Stimulated activated CD8-positive, alpha-beta memory T cell treated with anti-CD3 and anti-CD28 coated beads, Interleukin-15, amount 100 ng/mL, for 48 hours (primary cell): ENCODE data around the gene NCKAP5L.
"Not testable (repeated sequence)": the region's sequence is repeated elsewhere in the genome, so short reads cannot be mapped to it uniquely, and the experiment has no call there.

Experiments
- DNase-seq, 2 donors: peaks; one replicate each; pipeline ENCODE4 v3.0.0-alpha.2; 2020; ENCODE audit warnings: low read depth in 2 of 2

NCKAP5L gene

GRCh38 chr12:49779581-49779980 is 48.6 kb downstream of the NCKAP5L start:
- no peak for DNase-seq

DNA sequence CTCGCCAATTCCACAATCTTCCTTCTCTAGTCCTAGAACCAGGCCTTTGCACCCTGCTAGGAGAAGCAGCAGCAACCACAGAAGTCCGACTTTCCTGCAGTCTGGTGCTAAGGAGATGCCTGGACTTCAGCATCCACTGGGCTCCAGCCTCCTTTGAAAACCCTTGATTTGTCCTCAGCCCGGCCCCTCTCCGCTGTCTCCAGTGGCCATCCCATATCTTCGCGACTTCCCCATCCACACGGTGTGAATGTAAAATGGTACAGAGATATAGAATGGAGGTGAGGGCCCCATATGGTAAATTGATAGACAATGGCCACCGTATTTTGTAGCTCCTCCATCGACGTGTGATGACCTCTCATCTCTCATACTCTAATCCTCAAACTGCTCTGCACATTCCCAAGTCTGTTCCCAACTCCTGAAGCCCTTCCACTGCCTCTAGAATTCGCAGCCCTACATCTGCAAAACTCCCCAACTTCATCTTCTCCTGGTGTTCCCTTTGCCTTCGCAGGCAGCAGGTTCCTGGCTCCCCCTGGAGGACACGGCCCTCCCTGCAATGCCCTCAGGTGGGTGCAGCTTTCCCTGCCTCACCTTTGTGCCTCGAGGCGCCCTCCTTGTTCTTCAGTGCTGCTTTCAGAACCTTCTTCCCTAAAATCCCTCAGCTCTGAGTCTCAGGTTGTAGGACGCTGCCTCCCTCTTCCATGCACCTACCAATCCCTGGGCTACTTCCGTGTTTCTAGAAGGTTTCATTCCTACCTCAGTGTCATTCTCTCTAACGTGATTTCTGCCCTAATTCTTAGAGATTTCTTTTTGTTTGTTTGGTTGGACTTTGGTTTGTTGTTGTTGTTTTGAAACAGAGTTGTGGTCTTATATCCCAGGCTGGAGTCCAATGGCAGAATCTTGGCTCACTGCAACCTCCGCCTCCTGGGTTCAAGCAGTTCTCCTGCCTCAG is 50.1 kb downstream of the NCKAP5L start:
- DNase-seq, result peak; percentile 45 to 55

DNA sequence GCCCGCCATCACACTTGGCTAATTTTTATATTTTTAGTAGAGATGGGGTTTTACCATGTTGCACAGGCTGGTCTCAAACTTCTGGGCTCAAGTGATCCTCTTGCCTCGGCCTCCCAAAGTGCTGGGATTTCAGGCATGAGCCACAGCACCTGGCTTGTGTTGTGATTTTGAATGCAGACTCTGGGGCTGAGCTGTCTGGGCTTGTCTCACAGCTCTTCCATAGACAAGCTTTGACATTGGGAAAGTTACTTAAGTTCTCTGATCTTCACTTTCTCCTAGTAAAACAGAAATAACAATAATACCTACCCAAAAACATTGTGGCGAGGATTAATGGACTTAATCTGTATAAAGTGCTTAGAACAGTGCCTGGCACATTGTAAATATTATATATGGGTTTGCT is 50.9 kb downstream of the NCKAP5L start:
- DNase-seq, result no peak

DNA sequence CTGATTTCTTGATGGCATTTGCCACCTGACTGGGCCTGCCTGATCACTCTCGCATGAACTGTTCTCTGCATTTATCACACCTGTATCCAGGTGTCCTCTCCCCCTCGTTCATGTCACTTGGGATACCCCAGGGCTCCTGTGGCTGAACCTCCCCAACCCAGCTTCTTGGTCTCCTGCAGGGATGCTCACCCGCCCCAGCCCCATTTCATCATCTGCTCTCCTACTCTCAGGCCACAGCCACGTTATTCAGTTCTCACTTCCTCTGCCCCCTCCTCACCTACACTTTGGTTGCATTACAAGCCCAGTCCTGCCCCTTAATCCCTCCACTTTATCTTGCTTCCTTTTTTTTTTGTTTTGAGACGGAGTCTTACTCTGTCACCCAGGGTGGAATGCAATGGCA is 51.4 kb downstream of the NCKAP5L start:
- DNase-seq, result no peak

DNA sequence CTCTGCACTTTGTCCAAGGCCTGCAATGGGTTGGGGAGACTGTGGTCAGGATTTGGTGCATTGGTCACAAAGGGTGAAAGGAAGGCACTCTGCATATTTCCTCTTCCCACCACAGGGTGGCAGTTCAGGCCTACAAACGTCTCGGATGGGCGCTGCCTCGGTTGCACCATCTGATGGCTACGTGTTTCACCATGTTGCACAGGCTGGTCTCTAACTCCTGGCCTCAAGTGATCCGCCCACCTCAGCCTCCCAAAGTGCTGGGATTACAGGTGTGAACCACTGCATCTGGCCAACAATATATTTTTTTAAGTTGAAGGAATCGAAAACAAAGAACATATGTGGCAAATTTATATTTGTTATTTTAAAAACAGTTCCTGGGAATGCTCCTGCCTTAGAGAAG is 51.8 kb downstream of the NCKAP5L start:
- DNase-seq, result peak; percentile 34 to 48

- not testable (repeated sequence) for DNase-seq
Measured at GRCh38 chr12:49773102-49773501, 55.1 kb downstream of the NCKAP5L start.

DNA sequence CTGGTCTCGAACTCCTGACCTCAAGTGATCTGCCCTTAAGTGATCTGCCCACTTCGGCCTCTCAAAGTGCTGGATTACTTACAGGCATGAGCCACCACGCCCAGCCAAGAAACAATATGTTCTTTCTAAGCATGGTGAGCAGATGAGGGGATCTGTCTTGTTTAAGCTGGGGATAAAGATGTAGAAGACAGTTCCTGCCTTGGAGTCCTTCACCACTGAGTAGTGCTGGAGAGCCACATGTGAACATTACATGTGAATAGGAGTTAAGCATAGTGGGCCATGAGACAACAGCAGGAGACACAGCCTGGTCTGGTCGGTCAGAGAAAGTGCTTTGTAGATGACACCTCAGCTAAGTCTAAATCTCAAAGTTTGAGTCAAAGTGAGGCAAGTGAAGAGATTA is 60.9 kb downstream of the NCKAP5L start:
- DNase-seq, result no peak

DNA sequence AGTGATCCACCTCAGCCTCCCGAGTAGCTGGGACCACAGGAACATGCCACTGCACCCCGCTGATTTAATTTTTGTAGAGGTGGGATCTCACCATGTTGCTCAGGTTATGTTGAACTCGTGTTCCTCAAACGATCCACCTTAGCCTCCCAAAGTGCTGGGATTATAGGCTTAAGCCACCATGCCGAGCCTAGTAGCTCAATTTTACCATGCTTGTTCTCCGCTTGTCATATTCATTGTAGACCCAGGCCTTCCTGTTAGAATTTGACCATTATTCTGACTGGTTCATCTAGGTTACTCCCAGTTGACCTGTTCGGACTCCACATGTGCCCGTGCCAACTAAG is 62.1 kb downstream of the NCKAP5L start:
- no peak for DNase-seq

GRCh38 chr12:49764126-49764525 is 64.1 kb downstream of the NCKAP5L start:
- no peak for DNase-seq

- DNase-seq, result peak; percentile 64 to 65
Measured at GRCh38 chr12:49763006-49763591, 65.1 kb downstream of the NCKAP5L start.

DNA sequence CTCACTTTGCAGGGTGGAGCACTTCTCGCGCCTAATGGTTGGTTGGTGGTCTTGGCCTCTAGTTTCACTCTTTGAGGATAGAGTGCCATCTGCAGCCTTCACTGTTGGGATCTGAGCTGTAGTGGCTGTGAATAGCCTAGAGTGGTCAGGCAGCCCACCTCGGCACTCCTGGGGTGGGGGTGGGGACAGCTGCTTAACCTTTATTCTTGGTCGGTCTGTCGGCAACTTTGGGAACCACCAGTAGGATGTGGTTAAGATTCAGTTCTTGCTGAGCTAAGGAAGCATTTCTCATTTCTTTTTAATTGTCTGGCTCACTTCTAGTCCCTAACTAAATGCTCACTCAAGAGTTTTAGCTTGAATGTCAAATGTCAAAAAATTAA is 65.8 kb downstream of the NCKAP5L start:
- DNase-seq, result peak in 1 of 2 donors; percentile 21

DNA sequence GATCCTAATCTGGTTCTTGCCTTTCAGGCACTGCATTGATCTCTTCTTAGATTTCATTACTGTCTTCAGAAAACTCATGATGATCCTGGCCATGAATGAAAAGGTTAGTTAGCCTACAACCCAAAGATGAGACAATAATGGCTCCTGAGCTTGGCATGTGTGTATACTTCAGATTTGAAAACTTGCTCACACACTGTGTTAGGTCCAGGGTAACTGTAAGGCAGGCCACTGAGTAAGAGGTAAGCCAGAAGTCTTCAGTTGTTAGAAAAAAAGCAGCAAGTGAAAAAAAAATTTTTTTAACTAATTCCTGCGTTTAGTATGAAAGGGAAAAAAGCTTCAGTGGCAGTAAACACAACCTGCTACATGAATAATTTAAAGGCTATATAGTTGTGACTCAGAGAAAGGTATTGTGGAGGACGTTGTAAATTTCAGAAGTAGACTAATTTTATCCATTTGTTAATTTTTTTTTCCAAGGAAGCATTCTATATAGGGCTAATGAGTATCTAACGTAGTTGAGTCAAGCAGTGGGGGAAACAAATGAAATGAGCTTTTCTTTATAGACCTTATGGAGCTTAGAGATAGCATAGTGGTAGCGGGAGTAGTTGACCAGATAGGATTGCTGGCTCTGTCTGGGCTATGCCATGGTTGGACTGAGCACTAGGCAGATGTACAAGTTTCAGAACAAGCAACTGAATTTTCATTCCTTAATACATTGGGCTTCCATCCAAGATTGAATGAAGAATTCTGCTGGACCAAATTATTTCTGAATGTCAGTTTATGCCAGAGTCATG is 66.3 kb downstream of the NCKAP5L start:
- DNase-seq, result no peak

GRCh38 chr12:49750996-49751393 is 77.2 kb downstream of the NCKAP5L start:
- DNase-seq, result no peak

DNA sequence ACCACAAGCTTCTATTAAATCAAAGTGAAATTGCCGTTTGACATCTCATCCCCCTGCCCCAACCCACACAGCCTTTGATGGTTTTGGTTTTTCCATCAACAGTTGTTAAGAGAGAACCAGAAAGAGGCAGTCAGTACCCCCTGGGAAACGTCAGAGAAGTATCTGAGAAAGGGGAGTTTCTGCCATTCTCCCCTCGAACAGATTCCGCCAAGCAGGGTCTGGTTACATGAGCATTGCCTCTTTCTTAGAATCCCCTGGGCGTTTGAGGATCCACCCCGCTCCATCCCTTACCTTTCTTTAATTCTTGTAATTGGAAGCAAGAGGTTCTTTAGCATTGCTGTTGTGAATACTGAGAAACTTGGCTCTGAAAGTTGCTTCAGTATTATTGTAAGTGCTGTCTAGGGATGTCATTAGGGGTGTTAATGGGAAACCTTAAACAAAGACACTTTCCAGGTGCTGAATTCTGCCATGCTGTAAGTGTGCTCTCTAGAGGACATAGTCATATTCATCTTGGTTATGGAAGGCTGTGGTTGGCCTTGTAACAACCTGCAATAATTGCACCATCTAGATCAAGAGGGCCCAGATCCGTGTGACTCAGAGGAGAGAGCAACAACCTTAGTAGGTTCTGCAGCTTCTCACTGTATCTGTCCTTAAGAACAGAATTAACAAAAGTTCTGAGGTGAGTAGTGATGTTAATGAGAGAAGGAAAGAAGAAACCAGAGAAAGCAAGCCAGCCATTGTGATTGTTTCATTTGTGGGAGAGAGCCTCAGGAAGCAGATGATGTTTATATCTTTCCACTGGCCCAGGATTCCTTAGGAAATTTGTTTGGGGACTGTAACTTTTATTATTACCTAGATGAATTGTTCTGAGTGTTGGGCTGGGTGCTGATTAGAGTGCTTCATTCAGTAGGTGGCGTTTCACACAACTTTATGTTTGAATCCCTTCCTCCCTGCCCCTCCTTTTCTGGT is 77.9 kb downstream of the NCKAP5L start:
- peak; percentile 40 to 49 for DNase-seq

DNA sequence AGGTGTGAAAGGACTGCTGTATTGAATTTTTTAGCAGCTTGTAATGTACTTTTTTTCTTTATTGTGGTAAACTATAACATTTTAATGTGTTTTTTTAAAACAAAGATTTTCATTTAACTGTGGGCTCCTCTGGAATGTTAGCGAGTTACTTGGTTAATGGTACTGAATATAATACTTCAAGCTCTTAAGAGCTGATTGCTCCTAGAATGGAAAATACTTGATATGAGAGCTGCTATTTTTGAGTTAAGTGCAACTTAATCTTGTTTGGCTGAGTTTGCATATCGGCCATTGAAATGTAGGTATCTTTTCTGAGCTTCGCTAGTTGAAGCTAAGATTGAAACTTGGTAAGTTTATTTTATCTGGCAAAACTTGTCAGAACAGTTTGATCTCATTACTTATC is 79.4 kb downstream of the NCKAP5L start:
- no peak for DNase-seq

GRCh38 chr12:49748306-49748705 is 79.9 kb downstream of the NCKAP5L start:
- DNase-seq, result no peak

GRCh38 chr12:49744363-49744885 is 83.8 kb downstream of the NCKAP5L start:
- no peak for DNase-seq

GRCh38 chr12:49741882-49742620 is 86.2 kb downstream of the NCKAP5L start:
- DNase-seq, result peak; percentile 85 to 88
